ENCODE data around the gene ACCSL. TPM values are rescaled to one million over a fixed set of nuclear protein-coding genes. Genes with fewer than 3 reads are reported as not detected.

ACCSL gene
- total RNA-seq, 1 donor from 2014 or later, result not detected

DNA sequence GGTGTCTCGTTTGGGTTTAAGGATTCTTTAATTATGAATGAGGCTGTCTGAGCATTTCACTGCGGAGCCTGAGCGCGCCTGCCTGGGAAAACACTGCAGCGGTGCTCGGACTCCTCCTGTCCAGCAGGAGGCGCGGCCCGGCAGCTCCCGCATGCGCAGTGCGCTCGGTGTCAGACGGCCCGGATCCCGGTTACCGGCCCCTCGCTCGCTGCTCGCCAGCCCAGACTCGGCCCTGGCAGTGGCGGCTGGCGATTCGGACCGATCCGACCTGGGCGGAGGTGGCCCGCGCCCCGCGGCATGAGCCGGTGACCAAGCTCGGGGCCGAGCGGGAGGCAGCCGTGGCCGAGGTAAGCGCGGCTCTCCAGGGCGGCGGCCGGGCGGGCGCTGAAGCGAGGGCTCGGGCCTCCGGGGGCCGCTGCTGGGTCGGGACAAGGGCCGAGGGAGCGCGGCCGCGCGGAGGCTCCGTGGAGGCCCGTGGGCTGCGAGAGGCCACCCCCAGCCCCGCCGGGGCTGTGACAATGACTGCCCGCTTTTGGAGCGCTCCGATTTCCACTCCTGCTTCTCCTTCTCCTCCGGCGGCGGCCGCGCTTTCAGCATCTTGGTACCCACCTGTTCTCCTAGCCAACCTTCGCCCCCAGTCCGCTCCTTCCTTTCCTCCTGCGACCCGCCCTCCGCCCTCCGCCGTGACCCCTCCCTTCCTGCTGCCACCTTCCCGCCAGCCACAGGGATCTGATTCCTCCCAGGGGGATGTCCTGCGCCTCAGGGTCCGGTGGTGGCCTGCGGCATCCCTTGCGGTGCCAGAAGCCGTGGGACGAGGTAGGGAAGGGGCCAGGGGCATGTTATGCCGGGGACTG is 48.0 kb downstream of the ACCSL start, which contains the start of gene EXT2:
Gene EXT2, plus strand, starts transcription at position 173 of the 854 bp plus-strand sequence. CDS start 12,035 bp downstream, outside the sequence.
- intact Hi-C loops (cut with micrococcal nuclease), result loop anchor here (1.0 to 10.0 kb wide), 8 partner anchors 15 to 1709 kb away; partner anchors contain the start of genes ALKBH3, HSD17B12 and SLC35C1

DNA sequence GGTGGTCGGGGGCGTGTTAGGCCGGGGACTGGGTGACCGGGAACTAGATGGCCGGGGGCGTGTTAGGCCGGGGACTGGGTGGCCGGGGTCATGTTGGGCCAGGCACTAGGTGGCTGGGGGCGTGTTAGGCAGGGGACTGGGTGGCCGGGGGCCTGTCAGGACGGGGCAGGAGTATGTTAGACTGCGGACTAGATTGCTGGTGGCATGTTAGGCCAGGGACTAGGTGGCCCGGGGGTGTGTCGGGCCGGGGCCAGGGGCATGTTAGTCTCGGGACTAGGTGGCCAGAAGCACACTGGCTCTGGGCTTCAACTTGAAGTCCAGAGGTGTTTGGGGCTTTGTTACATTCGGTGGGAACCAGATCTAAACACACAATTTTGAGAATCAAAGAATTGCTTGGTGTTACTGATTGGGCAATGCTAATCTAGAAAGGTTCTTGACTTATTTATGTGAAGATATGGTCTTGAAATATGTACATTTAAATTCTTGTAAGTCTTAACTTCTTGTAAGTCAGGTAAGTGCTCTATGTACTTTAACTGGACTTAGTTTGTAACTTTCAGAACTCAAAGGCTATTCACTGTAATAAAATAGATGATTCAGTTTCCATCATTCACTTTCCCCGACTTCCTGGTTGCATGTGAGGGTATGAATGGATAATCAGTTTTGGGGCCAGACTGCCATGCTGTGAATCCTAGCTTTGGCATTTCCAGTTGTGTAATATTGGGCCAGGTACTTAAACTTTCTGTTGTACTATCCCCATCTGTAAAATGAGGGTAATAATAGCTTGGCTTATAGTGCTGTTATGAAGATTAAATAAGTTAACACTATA is 48.8 kb downstream of the ACCSL start:
- intact Hi-C loops (cut with micrococcal nuclease), result loop anchor here (1.0 to 10.0 kb wide), 5 partner anchors 14 to 1708 kb away; partner anchors contain the start of gene SLC35C1

DNA sequence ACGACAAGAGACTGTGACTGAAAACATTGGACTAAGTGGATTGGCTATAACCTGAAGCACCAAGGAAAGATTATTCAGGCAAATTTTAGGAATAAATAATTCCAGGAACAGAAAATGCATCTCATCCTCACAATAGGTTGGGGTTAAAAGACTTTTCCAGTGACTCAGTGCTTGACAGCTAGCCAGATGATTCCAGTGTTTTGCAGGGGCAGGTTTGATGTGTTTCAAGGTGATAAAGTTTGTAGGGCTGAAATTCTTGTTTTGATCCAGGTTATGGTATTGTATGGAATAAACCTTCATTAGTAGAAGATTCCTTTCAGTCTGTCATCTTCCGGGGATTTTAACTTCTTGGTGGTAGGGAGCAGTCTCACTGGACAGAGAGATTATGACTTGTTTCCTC is 50.0 kb downstream of the ACCSL start:
- intact Hi-C loops (cut with micrococcal nuclease), result loop anchor here (10.0 kb wide), 4 partner anchors 517 to 1707 kb away; partner anchors contain the start of gene SLC35C1

DNA sequence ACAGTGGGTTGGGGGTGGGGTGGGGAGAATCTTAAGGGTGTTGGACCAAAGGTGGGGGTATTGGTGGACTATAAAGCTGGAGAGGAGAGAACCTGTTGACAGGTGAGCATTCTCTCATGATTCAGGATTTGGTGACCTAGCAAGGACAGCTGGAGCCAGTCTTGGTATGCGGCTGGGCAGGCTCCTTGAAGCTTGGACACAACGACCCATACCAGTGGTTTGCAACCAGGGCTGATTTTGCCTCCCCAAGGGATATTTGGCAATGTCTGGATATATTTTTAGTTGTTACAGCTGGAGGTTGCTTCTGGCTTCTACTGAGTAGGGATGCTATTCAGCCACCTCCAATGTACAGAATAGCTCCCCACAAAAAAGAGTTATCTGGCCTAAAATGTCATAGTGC is 53.3 kb downstream of the ACCSL start:
- intact Hi-C loops (cut with micrococcal nuclease), result no loop called here

DNA sequence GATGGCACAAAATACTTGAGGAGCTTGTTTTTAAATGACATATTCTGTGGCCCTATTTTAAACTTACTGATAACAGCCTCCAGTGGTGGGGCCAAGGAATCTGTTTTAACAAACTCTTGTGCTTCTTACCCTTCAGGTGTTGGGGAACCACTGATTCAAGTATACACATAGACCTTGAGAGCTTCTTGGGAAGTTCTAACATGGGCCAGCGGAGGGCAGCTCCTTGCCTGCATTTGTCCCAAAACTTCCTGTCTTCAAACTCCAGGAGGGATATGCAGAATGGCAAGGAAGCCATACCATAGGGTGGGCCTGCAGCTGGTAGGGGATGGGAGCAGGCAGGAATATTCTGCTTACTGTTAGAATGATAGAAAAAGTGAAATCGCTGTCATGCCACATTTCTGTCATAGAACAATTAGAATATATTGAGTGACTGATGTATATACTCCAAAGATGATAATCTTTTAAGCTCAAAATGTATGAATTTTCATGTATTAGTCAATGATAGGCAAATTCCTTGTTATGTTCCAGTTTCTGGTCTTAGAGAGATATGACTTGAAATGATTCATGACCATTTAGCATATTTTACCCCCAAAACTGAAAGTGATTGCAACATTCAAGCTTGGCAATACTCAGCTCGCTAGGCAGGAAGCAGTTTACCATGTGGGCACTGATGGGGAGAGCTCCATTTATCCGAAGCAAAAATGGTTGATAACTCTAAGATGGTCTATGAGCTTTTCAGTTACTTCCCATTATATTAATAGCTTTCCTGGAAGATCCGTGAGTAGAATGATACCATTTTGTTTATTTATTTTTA is 56.9 kb downstream of the ACCSL start:
- intact Hi-C loops (cut with micrococcal nuclease), result no loop called here

DNA sequence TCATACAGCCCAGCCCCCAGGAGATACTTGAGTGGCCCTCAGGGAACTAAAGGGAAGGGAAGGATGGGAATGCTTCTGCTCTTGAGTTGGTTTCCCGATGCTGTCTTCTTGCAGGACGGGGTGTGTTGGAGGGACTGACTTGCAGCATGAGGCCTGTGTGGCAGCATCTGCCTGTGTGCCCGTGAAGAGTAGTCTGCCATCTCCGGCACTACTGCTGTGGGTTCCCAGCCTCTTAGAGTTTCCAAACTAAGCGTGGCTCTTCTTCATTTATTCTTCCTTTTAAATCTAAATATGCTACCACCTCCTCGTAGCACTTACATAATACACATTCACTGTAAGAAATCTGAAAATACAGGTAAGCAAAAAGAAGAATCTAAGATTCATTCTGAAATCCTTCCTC is 60.5 kb downstream of the ACCSL start:
- intact Hi-C loops (cut with micrococcal nuclease), result no loop called here

Other genes starting within 250 kb of the ACCSL start
- 27.9 and 33.0 TPM in 2 replicates for gene ALKBH3, start 167.2 kb upstream of the ACCSL start, total RNA-seq
- gene C11orf96, start 105.3 kb upstream of the ACCSL start, total RNA-seq, result 0.25 and 0.46 TPM in 2 replicates
- gene ACCS, start 18.3 kb downstream of the ACCSL start, total RNA-seq, result 30.7 and 34.6 TPM in 2 replicates
- 33.7 and 35.0 TPM in 2 replicates for gene EXT2, start 47.7 kb downstream of the ACCSL start, total RNA-seq

All from T-helper 1 cell treated with Interleukin-12 subunit alpha and Interleukin-12 subunit beta and Interleukin-4 antibody, amounts not matched to agents 30 ng/mL and 1 ng/mL, for 36 hours (primary cell).